OCI-LY1 (cell line): ENCODE results near the gene ARHGAP35.

Experiments
- H2AFZ ChIP-seq: fragments of 200-600 bp; sonication (generic), shearing (Covaris generic); 2 replicates; pipeline ENCODE4 v1.6.0; 2014; ENCODE audit warnings: antibody characterized with exemption, mild to moderate bottlenecking, low read length
- H3F3A ChIP-seq: fragments of 200-600 bp; sonication (generic), shearing (Covaris generic); 2 replicates; pipeline ENCODE4 v1.6.0; 2014; ENCODE audit warnings: mild to moderate bottlenecking, antibody characterized with exemption, low read length, moderate library complexity; ENCODE audit not compliant: insufficient read depth
- H3K27ac ChIP-seq: fragments of 200-600 bp; sonication (generic); 2 replicates; pipeline ENCODE4 v1.5.1; 2014; ENCODE audit warnings: low read length, mixed run types, mild to moderate bottlenecking, low read depth; ENCODE audit not compliant: poor library complexity, severe bottlenecking
- H3K27me3 ChIP-seq: fragments of 200-600 bp; sonication (generic); 2 replicates; pipeline ENCODE4 v1.6.0; 2014; ENCODE audit warnings: antibody characterized with exemption, mild to moderate bottlenecking, low read length, moderate library complexity; ENCODE audit not compliant: insufficient read depth
- H3K36me3 ChIP-seq: fragments of 200-600 bp; sonication (generic); 2 replicates; pipeline ENCODE4 v1.6.1; 2014; ENCODE audit warnings: mild to moderate bottlenecking, antibody characterized with exemption, low read length, moderate library complexity, mixed read lengths; ENCODE audit not compliant: insufficient read depth
- H3K4me1 ChIP-seq: fragments of 200-600 bp; sonication (generic); 2 replicates; pipeline ENCODE4 v1.5.1; 2014; ENCODE audit warnings: mild to moderate bottlenecking, low read length, moderate library complexity; ENCODE audit not compliant: insufficient read depth, severe bottlenecking
- H3K4me2 ChIP-seq: fragments of 200-600 bp; sonication (generic), shearing (Covaris generic); 2 replicates; pipeline ENCODE4 v1.6.1; 2014; ENCODE audit warnings: low read length
- H3K4me3 ChIP-seq: fragments of 200-600 bp; sonication (generic); 2 replicates; pipeline ENCODE4 v1.5.1; 2014; ENCODE audit warnings: low read length, low read depth, mild to moderate bottlenecking, mixed read lengths; ENCODE audit not compliant: poor library complexity, severe bottlenecking
- H3K79me2 ChIP-seq: fragments of 200-600 bp; shearing (Covaris generic); 2 replicates; pipeline ENCODE4 v1.6.1; 2016; ENCODE audit warnings: mixed run types, low read length, mixed read lengths; ENCODE audit not compliant: insufficient read depth
- H3K9ac ChIP-seq: fragments of 200-600 bp; sonication (generic), shearing (Covaris generic); 2 replicates; pipeline ENCODE4 v1.6.1; 2014; ENCODE audit warnings: mild to moderate bottlenecking, low read length, mixed read lengths
- H3K9me2 ChIP-seq: fragments of 200-600 bp; sonication (generic), shearing (Covaris generic); 2 replicates; pipeline ENCODE4 v1.6.1; 2014; ENCODE audit warnings: low read depth, mild to moderate bottlenecking, low read length, mixed read lengths
- H3K9me3 ChIP-seq: fragments of 200-600 bp; shearing (Covaris generic); 2 replicates; pipeline ENCODE4 v1.6.1; 2014; ENCODE audit warnings: low read length, mixed read lengths
- H4K20me1 ChIP-seq: fragments of 200-600 bp; sonication (generic), shearing (Covaris generic); 2 replicates; pipeline ENCODE4 v1.6.0; 2016; ENCODE audit warnings: mild to moderate bottlenecking, low read length; ENCODE audit not compliant: insufficient read depth
- EZH2 ChIP-seq: fragments of 200-600 bp; sonication (generic), shearing (Covaris generic); IDR thresholded peaks from 2 replicates; pipeline ENCODE4 v1.8.0; 2017; ENCODE audit warnings: borderline replicate concordance, mixed run types, mild to moderate bottlenecking, antibody characterized with exemption, low read length, moderate library complexity, mixed read lengths
- TF ChIP-seq, protein P1 (sequence below): fragments of 200-600 bp; sonication (generic), shearing (Covaris generic); IDR thresholded peaks from 2 replicates; pipeline ENCODE4 v1.5.1; 2017; ENCODE audit warnings: mild to moderate bottlenecking, antibody characterized with exemption, low read length, moderate library complexity, mixed read lengths

ARHGAP35 gene

DNA sequence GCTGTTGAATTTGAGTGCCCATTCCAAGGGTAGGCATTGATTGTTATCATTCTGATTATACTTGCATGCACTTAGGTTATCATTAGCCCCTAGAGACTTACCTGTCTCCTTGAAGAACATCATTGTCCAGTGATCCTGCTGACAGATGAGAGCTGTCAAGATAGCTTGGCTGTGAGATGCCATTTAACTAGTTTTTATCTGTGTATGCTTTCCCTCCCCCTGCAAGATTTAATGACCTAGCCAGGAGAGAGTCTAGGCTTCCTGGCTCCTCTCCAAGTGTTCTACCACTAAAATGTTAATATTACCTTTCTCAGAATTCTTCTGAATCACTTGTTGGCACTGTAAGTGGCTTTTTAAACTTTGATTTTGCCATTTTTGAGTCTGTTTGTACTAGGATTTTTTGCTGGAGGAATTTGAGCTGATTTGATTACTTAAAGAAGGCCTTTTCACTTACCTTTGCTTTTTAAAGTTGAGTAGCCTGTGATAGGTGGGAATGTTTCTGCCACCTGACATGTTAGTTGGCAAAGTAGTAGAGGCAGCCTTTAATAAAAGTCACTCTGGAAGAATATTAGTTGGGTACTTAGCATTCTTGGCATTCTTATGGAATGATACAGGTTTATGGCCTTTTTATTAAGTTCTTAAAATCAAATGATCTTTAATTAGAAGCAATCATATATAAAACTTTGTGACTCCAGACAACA is 41.1 kb downstream of the ARHGAP35 start:
- peaks cover 77% of the 10 kb centered on the region for H3K4me1 ChIP-seq
- peaks cover 4% of the 10 kb centered on the region; the same call in 1 of the 2 replicates for H3K36me3 ChIP-seq
- no peak overlapping the region for H3K9ac ChIP-seq
- H3F3A ChIP-seq = no peaks in the 10 kb centered on the region
- no peak overlapping the region for H3K4me2 ChIP-seq
- H3K9me3 ChIP-seq = no peaks in the 10 kb centered on the region
- no peak overlapping the region for H3K4me3 ChIP-seq
- no peaks in the 10 kb centered on the region for H4K20me1 ChIP-seq
- H3K27ac ChIP-seq = peak overlapping the region; percentile 66
- no peaks in the 10 kb centered on the region for H3K9me2 ChIP-seq
- H3K79me2 ChIP-seq = peaks cover 93% of the 10 kb centered on the region
- TF ChIP-seq, protein P1, sequence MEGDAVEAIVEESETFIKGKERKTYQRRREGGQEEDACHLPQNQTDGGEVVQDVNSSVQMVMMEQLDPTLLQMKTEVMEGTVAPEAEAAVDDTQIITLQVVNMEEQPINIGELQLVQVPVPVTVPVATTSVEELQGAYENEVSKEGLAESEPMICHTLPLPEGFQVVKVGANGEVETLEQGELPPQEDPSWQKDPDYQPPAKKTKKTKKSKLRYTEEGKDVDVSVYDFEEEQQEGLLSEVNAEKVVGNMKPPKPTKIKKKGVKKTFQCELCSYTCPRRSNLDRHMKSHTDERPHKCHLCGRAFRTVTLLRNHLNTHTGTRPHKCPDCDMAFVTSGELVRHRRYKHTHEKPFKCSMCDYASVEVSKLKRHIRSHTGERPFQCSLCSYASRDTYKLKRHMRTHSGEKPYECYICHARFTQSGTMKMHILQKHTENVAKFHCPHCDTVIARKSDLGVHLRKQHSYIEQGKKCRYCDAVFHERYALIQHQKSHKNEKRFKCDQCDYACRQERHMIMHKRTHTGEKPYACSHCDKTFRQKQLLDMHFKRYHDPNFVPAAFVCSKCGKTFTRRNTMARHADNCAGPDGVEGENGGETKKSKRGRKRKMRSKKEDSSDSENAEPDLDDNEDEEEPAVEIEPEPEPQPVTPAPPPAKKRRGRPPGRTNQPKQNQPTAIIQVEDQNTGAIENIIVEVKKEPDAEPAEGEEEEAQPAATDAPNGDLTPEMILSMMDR = no peak
- no peak for TF ChIP-seq EZH2
- H2AFZ ChIP-seq = no peak overlapping the region
- H3K27me3 ChIP-seq = no peaks in the 10 kb centered on the region

DNA sequence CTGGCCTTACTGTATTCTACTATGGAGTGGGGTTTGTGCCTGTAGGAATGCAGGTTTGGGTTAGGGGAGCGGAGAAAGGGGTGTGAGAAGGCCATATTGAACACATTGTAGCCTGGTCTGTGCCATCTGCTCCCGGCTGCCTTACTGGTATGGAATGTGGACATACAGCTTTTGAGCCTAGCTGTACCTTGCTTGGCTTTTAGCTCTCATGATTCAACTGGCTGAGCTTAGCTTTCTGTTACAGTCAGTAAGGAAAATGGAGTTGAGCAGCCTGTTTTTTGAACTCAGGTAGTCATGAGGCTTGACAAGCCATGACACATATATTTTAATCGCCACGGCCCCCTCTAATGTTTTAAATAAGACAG is 41.6 kb downstream of the ARHGAP35 start:
- no peaks in the 10 kb centered on the region for H3K9me2 ChIP-seq
- no peak overlapping the region for H3K4me2 ChIP-seq
- H3K9me3 ChIP-seq = no peaks in the 10 kb centered on the region
- no peaks in the 10 kb centered on the region for H3F3A ChIP-seq
- H2AFZ ChIP-seq = no peak overlapping the region
- TF ChIP-seq, protein P1 = no peak
- no peak for TF ChIP-seq EZH2
- peak overlapping the region; percentile 66 for H3K27ac ChIP-seq
- H3K27me3 ChIP-seq = no peaks in the 10 kb centered on the region
- H3K36me3 ChIP-seq = peaks cover 4% of the 10 kb centered on the region; the same call in 1 of the 2 replicates
- no peak overlapping the region for H3K9ac ChIP-seq
- no peaks in the 10 kb centered on the region for H4K20me1 ChIP-seq
- H3K79me2 ChIP-seq = peaks cover 89% of the 10 kb centered on the region
- peaks cover 72% of the 10 kb centered on the region for H3K4me1 ChIP-seq
- H3K4me3 ChIP-seq = no peak overlapping the region

DNA sequence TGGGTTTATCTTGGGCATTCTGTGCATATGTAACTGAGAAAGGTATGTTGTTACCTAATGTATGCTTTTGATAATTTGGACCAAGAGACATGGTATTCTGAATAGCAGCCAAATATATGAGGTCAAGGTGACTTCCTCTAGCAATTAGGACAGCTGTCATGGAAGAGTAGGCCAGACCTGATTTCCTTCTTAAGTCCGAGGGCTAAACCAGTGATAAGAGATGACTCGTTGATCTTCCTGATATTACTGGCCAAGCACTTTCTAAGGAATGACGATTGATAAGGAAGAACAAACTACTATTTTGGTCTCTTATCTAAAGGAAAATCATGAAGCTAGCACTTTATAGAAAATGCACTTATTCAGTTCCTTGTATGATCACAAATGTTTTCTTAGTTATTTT is 42.7 kb downstream of the ARHGAP35 start:
- Histone ChIP-seq H3K4me2 (no peak overlapping the region; the same call in 1 of the 2 replicates), H3K36me3 (peaks cover 4% of the 10 kb centered on the region; the same call in 1 of the 2 replicates), H3K9me3 (no peaks in the 10 kb centered on the region), H3K9ac (no peak overlapping the region), H3K4me1 (peaks cover 69% of the 10 kb centered on the region), H2AFZ (no peak overlapping the region), H3F3A (no peaks in the 10 kb centered on the region), H3K27me3 (no peaks in the 10 kb centered on the region), H4K20me1 (no peaks in the 10 kb centered on the region), H3K27ac (no peak overlapping the region), H3K9me2 (no peaks in the 10 kb centered on the region), H3K79me2 (peaks cover 88% of the 10 kb centered on the region), H3K4me3 (no peak overlapping the region)
- no peak for TF ChIP-seq EZH2
- TF ChIP-seq, protein P1 = no peak
